PFSK-1 (cell line): ENCODE results near the gene CHST11.

Experiments used
- FOXP2 ChIP-seq: optimal IDR thresholded peaks from 2 replicates; pipeline ENCODE3; 2011; ENCODE audit warnings: borderline replicate concordance, control low read depth, inconsistent platforms; ENCODE audit not compliant: insufficient read depth; ENCODE audit errors: extremely low read length, extremely low read depth
- POLR2AphosphoS5 ChIP-seq: IDR thresholded peaks from 2 replicates; pipeline ENCODE4 v1.6.1; 2012; ENCODE audit warnings: low read depth, mild to moderate bottlenecking, control low read depth, low read length, moderate library complexity
- SIN3A ChIP-seq: IDR thresholded peaks from 2 replicates; pipeline ENCODE4 v1.6.1; 2012; ENCODE audit warnings: mild to moderate bottlenecking, low read length, moderate library complexity, borderline replicate concordance; ENCODE audit not compliant: insufficient read depth
- TAF1 ChIP-seq: IDR thresholded peaks from 2 replicates; pipeline ENCODE4 v1.6.1; 2012; ENCODE audit warnings: low read length, control low read depth, borderline replicate concordance; ENCODE audit not compliant: insufficient read depth
- TF ChIP-seq, protein P1 (sequence below), 2 experiments: IDR thresholded peaks; 2 replicates each; pipeline versions ENCODE4 v1.6.1 to v1.8.0; 2011 to 2012; ENCODE audit warnings: low read depth in 2 of 2, low read length in 2 of 2, control low read depth in 1 of 2, inconsistent platforms in 1 of 2, mild to moderate bottlenecking in 1 of 2, moderate library complexity in 1 of 2; ENCODE audit not compliant: insufficient read depth in 1 of 2

Gene CHST11

DNA sequence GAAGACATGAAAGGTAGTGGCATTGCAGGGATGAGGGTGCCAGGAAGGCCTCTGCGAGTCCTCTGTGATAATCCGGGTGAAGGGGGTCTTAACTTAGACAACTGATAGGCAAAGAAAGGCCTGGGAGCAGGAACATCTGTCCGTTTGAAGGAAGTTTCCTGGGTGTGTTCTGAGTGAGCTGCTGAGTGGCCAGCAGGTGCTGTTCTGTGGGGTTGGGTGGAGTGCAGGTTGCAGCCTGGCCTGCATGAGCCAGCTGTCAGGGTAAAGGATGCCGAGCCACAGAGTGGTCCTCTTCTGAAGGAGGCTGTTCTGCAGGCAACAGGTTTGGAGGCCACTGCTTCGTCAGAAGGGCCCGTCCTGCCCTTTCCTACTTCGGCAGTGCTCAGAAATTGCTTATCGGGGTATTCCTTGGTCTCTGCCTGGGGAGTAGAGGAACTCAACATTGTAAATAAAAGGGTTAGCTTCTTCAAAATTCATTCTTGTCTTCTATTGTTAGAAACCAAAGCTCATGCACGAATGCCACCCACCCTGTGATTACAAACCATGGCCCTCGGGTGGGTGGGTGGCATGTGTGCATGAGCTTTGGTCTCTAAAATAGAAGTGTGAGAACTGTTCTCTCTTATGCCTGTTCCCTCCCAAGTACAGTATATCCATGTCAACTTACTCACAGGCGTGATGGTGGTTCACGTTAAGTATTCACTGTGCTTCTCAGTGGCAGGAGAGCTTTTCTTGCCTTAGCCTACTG lies 118.9 kb downstream of the CHST11 start:
- TF ChIP-seq, protein P1, sequence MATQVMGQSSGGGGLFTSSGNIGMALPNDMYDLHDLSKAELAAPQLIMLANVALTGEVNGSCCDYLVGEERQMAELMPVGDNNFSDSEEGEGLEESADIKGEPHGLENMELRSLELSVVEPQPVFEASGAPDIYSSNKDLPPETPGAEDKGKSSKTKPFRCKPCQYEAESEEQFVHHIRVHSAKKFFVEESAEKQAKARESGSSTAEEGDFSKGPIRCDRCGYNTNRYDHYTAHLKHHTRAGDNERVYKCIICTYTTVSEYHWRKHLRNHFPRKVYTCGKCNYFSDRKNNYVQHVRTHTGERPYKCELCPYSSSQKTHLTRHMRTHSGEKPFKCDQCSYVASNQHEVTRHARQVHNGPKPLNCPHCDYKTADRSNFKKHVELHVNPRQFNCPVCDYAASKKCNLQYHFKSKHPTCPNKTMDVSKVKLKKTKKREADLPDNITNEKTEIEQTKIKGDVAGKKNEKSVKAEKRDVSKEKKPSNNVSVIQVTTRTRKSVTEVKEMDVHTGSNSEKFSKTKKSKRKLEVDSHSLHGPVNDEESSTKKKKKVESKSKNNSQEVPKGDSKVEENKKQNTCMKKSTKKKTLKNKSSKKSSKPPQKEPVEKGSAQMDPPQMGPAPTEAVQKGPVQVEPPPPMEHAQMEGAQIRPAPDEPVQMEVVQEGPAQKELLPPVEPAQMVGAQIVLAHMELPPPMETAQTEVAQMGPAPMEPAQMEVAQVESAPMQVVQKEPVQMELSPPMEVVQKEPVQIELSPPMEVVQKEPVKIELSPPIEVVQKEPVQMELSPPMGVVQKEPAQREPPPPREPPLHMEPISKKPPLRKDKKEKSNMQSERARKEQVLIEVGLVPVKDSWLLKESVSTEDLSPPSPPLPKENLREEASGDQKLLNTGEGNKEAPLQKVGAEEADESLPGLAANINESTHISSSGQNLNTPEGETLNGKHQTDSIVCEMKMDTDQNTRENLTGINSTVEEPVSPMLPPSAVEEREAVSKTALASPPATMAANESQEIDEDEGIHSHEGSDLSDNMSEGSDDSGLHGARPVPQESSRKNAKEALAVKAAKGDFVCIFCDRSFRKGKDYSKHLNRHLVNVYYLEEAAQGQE (IDR thresholded peaks at IDR 0.05; ENCODE audit: insufficient read depth in 1 of 2, low read depth in 2 of 2, low read length in 2 of 2) = no peak
- TF ChIP-seq SIN3A = no peak
- TF ChIP-seq TAF1 = no peak
- no peak for TF ChIP-seq FOXP2
- no peak for TF ChIP-seq POLR2AphosphoS5

DNA sequence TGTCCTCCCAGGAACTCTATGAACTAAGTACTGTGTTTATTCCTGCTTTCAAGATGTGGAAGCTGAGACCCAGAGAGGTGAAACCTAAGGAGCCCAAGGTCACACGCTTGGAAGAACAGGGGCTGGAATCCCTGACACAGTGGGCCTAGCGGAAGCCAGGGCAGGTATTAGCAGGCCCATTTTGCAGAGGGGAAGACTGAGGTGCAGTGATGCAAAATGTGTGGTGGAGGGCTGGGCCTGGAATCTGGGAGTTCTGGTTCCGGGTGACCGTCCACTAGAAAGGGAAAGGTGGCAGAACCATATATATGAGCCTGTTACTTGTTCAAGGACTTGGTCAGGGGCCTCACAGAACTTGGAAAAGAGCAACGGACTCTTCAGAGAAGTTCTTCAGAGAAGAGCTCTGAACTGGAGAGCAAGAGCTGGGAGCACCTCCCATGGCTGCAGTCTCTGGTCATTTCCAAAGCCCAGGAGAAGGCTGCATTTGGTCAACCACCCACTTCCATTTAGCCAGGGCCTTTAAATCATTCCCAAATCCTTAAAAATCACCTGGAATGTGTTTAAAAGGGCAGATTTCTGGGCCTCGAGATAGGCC lies 119.5 kb downstream of the CHST11 start:
- TF ChIP-seq TAF1 = no peak
- TF ChIP-seq SIN3A = no peak
- TF ChIP-seq, protein P1 (IDR thresholded peaks at IDR 0.05; ENCODE audit: insufficient read depth in 1 of 2, low read depth in 2 of 2, low read length in 2 of 2) = no peak
- TF ChIP-seq FOXP2 = no peak

DNA sequence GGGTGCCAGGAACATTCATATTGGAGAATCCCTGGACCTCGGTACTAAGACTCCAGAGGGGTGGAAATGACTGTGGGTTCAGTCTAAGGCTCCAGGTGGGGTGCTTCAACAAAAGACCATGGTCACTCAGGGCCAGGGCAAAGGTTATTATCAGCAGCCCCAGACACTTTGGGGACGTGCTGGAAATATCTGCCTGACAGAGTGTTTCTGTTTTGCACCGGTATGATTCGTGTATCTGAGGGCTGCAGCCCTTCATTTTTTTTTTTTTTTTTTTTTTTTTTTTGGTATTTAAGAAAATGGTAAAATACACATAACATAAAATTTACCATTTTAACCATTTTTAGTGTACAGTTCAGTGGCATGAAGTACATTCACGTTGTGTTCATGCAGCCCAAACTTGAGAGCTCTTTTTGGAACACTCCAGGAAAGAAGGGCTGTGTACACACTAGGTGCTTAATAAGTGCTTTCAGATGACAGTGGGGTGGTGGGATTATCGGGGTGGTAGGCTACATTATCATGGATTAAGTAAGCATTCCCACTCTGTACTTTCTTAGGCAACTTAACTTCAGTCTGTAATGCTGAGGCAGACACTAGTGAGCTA lies 120.3 kb downstream of the CHST11 start:
- no peak for TF ChIP-seq TAF1
- TF ChIP-seq SIN3A = no peak
- no peak for TF ChIP-seq POLR2AphosphoS5
- TF ChIP-seq, protein P1 (IDR thresholded peaks at IDR 0.05; ENCODE audit: insufficient read depth in 1 of 2, low read depth in 2 of 2, low read length in 2 of 2) = no peak
- no peak for TF ChIP-seq FOXP2

DNA sequence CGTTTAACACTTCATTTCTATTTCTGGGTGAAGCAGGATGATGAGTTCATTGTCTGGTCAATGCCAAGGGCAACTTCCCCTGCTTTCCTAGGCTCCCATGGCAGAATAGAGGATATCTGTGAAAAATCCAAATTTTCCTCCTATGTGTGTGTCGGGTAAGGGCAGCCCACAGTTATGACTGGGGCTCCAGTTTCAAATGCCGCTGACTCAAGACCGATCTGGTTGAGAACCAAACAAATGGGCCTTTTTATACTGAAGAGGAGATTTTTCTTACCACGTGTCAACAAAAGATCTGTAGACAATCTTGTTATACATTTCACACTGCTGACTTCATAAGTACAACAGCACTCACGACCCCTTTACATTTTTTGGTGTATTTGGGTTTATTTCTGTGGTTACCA lies 120.8 kb downstream of the CHST11 start:
- TF ChIP-seq FOXP2 = no peak
- TF ChIP-seq TAF1 = no peak

DNA sequence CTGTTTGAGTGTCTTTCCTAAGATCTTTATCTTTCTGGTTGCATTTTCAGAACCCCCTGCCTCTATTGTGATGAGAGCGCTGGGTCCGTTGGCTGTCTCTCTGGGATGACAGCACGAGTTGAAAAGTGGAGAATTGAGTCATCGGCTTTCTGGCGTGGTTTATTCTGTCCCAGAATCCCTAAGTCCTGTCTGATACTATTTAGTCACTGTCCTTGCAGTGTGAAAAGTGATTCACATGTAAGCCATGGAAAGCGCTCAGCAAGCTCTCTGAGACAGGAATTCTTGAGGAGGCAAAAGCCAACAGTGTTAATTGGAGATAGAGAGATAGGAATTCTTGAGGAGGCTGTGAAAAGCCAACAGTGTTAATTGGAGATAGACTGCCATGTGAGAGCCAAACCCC lies 121.7 kb downstream of the CHST11 start:
- no peak for TF ChIP-seq FOXP2
- no peak for TF ChIP-seq POLR2AphosphoS5
- TF ChIP-seq SIN3A = no peak
- TF ChIP-seq, protein P1 (IDR thresholded peaks at IDR 0.05; ENCODE audit: insufficient read depth in 1 of 2, low read depth in 2 of 2, low read length in 2 of 2) = no peak
- no peak for TF ChIP-seq TAF1
